Measurements from ENCODE around the gene PIANP.

The PIANP gene

DNA sequence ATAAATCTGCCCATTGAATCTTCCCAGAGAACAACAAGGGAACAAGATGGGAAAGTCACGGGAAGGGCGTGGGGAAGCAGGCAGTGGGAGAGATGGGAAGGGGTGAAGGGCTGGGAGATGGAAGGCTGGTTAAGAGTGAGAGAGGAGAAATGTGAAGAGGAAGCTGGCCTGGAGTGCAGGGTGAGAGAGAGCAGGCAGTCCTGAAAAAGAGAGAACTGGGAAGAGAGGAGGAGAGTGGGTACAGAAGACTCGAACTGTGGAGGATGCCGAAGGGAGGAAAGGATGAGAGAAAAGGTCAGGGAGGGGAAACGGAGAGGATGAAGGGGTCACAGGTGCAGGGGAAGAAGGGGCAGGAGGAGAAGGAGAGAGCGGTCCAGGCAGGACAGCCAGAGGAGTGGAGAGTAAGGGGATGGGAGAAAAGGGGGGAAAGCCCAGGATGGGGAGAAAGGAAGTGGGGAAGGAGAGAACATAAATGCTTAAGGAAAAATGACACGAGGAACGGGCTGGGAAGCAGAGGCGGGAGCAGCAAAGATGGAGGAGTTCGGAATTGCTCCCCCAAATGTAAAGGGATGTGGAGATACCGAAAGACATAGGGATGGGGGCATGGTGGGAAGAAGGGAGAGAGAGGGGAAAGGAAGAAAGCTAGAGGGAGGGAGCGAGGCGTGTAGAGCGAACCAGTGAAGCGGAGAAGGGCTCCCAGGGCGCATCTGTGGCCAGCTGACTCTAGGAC, 1.2 kb downstream of the PIANP start:
- peaks cover 59% of the 10 kb centered on the region for H3K27me3 Mint-ChIP-seq
- peaks cover 4% of the 10 kb centered on the region for H3K36me3 Mint-ChIP-seq (ENCODE audit: insufficient read depth)
- peak overlapping the region; percentile 59 for H3K4me3 Mint-ChIP-seq
- H3K27ac Mint-ChIP-seq (ENCODE audit: low read depth): no peak overlapping the region
- peaks cover 8% of the 10 kb centered on the region for H3K4me1 Mint-ChIP-seq
- no peaks in the 10 kb centered on the region for H3K9me3 Mint-ChIP-seq
- no peak for ATAC-seq (replicated peaks; ENCODE audit: extremely low read depth, poor library complexity, severe bottlenecking)
- no peak for DNase-seq (ENCODE audit: low spot score in 2 of 2)

DNA sequence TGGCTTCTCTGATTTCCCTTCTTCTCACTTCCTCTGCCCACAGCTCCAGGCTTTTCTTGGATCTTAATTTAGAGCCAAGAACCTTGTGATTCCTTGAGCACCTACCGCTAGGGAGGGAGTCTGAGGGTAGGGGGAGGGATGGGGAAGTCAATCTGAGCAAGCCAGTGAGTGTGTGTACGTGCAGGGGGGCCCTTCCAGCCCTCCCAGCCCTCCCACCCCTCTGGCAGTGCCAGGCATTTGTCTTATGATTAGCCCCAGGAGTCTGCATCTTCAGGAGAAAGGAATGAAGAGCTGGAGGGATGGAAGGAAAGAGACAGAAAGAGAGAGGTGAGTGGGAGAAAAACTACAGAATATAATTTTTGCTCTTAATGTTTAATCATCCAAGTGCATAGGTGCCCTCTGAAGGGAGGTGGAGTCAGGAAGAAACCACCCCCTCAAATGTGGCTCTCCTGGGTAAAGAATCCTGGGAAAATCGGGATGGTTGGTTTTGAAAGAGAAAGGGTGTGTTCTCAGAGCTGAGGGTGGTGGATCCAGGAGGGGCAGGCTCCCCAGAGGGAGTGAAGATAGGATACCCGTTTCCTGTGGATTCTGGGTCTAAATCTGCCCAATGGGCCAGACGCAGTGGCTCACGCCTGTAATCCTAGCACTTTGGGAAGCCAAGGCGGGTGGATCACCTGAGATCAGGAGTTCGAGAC, 2.1 kb downstream of the PIANP start:
- peaks cover 8% of the 10 kb centered on the region for H3K4me1 Mint-ChIP-seq
- ATAC-seq (replicated peaks; ENCODE audit: extremely low read depth, poor library complexity, severe bottlenecking): no peak
- H3K27ac Mint-ChIP-seq (ENCODE audit: low read depth): no peak overlapping the region
- H3K27me3 Mint-ChIP-seq: peaks cover 50% of the 10 kb centered on the region
- H3K36me3 Mint-ChIP-seq (ENCODE audit: insufficient read depth): peaks cover 4% of the 10 kb centered on the region
- no peak overlapping the region for H3K4me3 Mint-ChIP-seq
- no peaks in the 10 kb centered on the region for H3K9me3 Mint-ChIP-seq
- no peak for DNase-seq (ENCODE audit: low spot score in 2 of 2)

DNA sequence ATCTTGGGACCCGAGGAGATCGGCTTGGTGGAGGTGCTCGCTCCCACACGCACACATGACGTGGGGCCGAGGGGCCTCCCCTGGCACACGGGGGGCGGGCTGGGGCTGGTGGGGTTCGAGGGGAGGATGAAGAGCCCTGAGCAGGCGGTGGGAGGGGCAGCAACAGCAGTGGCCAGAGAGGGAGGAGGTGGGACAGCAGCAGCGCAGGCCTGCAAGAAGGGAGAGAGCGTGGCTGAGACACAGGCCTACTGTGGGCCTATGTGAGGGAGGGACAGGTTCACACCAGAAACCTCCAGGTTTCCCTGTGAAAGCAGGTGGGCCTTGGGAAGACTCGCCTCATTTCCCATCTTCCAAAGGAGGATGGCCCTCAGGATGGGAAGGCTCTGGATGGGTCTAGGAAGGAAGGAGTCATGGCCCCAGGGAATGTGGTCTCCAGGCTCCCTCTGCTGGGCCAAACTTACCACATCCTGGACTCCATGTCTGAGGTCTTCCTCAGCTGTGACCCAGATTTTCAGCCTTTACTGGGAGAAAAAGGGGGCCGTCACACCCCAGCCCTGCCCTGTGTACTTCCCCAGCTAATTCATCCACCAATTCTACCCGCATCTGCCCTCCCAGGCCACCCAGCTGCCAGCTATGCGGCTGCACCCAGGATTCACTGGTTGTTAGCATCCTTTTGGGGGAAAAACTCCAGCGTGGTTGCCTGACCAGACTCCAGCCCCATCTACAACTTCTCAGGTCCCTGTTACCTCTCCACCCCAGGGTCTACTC, 2.8 kb downstream of the PIANP start:
- Mint-ChIP-seq H3K9me3 (no peaks in the 10 kb centered on the region), H3K27me3 (peaks cover 42% of the 10 kb centered on the region), H3K4me1 (peaks cover 9% of the 10 kb centered on the region), H3K4me3 (no peak overlapping the region), H3K36me3 (ENCODE audit: insufficient read depth) (peaks cover 2% of the 10 kb centered on the region), H3K27ac (ENCODE audit: low read depth) (no peak overlapping the region)
- ATAC-seq (replicated peaks; ENCODE audit: extremely low read depth, poor library complexity, severe bottlenecking) (peak; percentile 22), DNase-seq (ENCODE audit: low spot score in 2 of 2) (no peak)

DNA sequence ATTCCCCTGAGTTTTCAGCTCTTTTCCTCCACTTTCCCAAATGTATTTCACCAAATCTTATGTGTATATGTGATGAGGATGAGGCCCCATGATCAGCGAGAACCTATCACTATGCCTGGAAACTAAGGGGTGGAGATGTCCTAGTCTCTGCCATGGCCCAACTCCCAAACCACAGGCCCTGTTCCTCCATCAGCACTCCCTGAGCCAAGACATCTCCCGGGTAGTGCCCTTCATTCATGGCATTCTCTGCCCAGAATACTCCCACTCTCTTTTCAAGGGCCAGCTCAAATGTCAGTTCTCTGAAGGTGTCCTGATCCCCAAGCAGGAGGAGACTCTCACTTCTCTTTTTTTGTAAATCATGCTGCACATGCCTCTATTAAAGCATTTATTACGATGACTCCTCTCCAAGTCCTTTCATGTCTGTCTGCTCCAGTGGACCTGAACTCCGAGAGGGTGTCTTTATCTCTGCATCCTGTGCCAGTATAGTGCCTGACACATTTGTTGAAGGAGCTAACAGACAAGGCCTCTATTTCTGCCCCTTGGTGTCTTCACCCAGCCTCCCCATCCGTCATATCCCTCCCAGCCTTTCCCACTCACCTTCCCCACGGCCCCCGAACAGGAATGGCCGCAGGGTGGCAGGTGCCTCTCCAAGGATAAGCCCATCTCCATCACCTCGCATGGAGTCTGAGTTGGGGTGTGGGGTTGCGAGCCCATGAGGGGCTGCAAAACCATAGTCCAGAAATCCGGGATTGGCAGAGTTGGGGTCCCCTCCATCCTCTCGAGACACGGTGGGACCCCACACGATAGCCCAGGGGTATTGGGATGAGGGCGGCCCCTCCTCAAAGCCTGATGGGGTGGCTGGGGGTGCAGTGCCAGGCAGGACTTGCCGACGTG, 3.7 kb downstream of the PIANP start:
- ATAC-seq (replicated peaks; ENCODE audit: extremely low read depth, poor library complexity, severe bottlenecking): no peak
- Mint-ChIP-seq H3K4me3 (no peak overlapping the region), H3K36me3 (ENCODE audit: insufficient read depth) (peaks cover 4% of the 10 kb centered on the region), H3K9me3 (no peaks in the 10 kb centered on the region), H3K27ac (ENCODE audit: low read depth) (no peak overlapping the region), H3K4me1 (peaks cover 13% of the 10 kb centered on the region), H3K27me3 (peaks cover 34% of the 10 kb centered on the region)
- no peak for DNase-seq (ENCODE audit: low spot score in 2 of 2)

DNA sequence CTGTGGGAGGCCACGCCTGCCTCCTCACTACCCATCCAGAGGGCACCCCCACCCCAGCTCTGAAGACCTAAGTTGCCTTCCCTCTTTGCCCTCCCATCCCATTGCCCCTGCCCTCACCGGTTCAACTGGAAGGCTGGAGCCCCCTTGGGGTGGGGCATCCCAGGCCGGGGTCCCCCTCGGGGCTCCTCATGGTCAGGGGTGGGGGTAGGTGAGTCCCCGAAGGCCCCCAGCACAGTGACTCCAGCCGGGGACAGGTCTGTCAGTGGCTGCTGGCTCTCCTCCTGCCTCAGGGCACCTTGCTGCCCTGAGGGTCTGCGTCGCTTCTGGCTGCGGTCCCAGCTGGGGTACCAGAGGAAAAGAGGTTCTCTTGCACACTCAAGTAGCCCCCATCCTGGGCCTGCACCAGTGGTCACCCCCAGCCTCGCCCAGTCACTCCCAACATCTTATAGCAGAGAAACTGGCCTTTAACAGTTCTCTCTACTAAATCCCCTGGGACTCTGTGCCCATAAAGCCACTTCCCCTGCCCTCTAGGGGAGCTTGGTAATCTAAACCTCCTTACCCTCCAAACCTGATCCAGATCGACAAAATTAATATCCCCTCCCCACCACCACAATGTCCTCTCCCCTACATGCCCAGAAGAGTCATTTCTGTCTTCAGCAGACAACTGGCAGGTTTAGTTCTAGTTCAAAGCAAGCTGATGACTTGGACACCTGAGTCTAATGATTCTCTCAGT, 5.1 kb downstream of the PIANP start:
- Mint-ChIP-seq H3K27ac (ENCODE audit: low read depth) (no peak overlapping the region), H3K27me3 (peaks cover 21% of the 10 kb centered on the region), H3K9me3 (no peaks in the 10 kb centered on the region), H3K36me3 (ENCODE audit: insufficient read depth) (peaks cover 4% of the 10 kb centered on the region), H3K4me3 (no peak overlapping the region), H3K4me1 (peaks cover 13% of the 10 kb centered on the region)
- DNase-seq (ENCODE audit: low spot score in 2 of 2) (no peak), ATAC-seq (replicated peaks; ENCODE audit: extremely low read depth, poor library complexity, severe bottlenecking) (no peak)

DNA sequence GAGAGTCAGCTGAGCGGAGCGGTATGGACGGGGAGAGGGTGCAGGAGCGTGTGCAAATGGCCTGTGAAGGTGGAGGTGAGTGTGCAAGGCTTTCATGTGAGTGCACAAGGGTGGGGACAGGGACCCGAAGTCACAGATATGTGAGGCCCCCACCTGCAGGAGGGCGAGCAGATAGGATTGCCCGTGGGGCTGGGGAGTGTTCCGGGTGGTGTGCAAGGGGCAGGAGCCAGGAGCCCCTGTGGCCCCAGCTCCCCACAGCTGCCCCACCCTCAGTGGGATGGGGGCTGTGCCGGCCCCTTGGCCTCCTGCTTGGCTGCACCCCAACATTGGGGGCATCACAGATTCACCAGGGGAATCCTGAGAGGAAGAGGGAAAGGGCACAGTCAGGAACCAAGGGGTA, 5.9 kb downstream of the PIANP start:
- Mint-ChIP-seq H3K9me3 (no peaks in the 10 kb centered on the region), H3K4me3 (no peak overlapping the region), H3K27me3 (peaks cover 18% of the 10 kb centered on the region), H3K27ac (ENCODE audit: low read depth) (no peak overlapping the region), H3K36me3 (ENCODE audit: insufficient read depth) (peaks cover 6% of the 10 kb centered on the region), H3K4me1 (peaks cover 18% of the 10 kb centered on the region)
- no peak for ATAC-seq (replicated peaks; ENCODE audit: extremely low read depth, poor library complexity, severe bottlenecking)
- DNase-seq (ENCODE audit: low spot score in 2 of 2): no peak

DNA sequence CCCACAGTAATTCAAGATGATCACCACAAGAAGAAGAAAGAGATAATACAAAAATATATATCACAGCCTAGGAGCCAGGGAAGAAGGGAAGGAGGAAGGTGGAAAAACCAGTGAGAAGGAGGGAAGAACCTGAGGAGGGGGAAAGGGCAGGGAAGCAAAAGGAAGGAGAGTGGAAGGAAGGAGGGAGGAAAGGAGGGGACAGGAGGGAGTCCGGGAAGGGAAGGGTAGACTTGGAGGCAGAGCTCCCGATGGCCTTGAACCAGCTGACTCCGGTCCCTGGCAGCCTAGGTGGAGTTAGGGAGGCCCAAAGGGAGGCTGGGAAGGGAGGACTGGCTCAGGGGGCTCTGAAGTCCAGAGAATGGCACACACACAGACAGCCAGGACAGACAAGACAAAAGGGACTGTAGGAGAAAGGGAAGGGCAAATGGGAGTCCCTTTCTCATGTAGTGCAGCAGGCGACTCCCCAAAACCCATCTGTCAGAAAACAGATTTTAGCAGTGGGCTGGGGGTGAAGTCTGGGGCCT, 6.7 kb downstream of the PIANP start:
- H3K36me3 Mint-ChIP-seq (ENCODE audit: insufficient read depth): peaks cover 11% of the 10 kb centered on the region
- H3K4me1 Mint-ChIP-seq: peaks cover 13% of the 10 kb centered on the region
- H3K27me3 Mint-ChIP-seq: peaks cover 10% of the 10 kb centered on the region
- ATAC-seq (replicated peaks; ENCODE audit: extremely low read depth, poor library complexity, severe bottlenecking) (no peak), DNase-seq (ENCODE audit: low spot score in 2 of 2) (no peak)
- H3K27ac Mint-ChIP-seq (ENCODE audit: low read depth): no peak overlapping the region
- H3K9me3 Mint-ChIP-seq: no peaks in the 10 kb centered on the region
- H3K4me3 Mint-ChIP-seq: no peak overlapping the region

DNA sequence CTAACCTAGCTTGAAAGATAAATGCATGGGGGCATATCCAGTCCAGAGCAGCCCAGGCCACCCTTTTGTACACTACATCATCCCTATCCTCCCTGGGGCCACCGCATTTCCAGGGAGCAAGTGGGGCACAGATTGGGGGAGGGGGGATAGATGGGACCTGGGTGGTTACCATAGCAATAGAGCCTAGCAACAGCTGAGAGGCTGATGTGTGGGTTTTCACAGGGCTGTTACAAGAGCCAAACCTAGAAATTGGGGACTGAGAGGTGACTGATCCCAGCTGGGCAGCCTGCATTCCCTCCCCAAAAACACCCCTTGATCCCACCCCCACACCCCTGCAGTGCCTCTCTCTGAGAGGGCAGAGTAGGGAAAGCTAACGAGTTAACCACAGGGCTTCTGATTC, 7.7 kb downstream of the PIANP start:
- Mint-ChIP-seq H3K4me1 (peaks cover 23% of the 10 kb centered on the region), H3K9me3 (no peaks in the 10 kb centered on the region), H3K36me3 (ENCODE audit: insufficient read depth) (peaks cover 12% of the 10 kb centered on the region), H3K4me3 (no peak overlapping the region), H3K27ac (ENCODE audit: low read depth) (no peak overlapping the region), H3K27me3 (no peaks in the 10 kb centered on the region)
- no peak for DNase-seq (ENCODE audit: low spot score in 2 of 2)
- ATAC-seq (replicated peaks; ENCODE audit: extremely low read depth, poor library complexity, severe bottlenecking): no peak

DNA sequence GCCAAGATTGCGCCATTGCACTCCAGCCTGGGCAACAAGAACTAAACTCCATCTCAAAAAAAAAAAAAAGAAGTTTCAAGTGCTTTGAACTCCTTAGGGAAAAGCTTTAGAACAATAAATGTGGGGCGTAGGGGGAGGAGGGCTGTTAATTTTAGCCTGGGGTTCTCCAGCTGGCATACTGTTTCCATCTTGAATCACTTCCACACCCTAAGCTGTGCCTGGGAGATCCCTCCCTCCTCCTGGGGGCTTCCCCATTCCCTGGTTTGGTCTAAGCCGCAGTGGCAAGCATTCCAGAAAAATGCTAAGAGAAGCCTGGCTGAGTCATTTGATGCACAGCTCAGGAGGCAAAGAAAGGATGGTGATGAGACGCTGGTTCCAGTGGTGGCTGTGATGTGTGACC, 9.1 kb downstream of the PIANP start:
- peaks cover 15% of the 10 kb centered on the region for H3K36me3 Mint-ChIP-seq (ENCODE audit: insufficient read depth)
- no peak overlapping the region for H3K4me3 Mint-ChIP-seq
- peaks cover 37% of the 10 kb centered on the region for H3K4me1 Mint-ChIP-seq
- H3K27me3 Mint-ChIP-seq: no peaks in the 10 kb centered on the region
- DNase-seq (ENCODE audit: low spot score in 2 of 2) (no peak), ATAC-seq (replicated peaks; ENCODE audit: extremely low read depth, poor library complexity, severe bottlenecking) (no peak)
- no peak overlapping the region for H3K27ac Mint-ChIP-seq (ENCODE audit: low read depth)
- no peaks in the 10 kb centered on the region for H3K9me3 Mint-ChIP-seq

DNA sequence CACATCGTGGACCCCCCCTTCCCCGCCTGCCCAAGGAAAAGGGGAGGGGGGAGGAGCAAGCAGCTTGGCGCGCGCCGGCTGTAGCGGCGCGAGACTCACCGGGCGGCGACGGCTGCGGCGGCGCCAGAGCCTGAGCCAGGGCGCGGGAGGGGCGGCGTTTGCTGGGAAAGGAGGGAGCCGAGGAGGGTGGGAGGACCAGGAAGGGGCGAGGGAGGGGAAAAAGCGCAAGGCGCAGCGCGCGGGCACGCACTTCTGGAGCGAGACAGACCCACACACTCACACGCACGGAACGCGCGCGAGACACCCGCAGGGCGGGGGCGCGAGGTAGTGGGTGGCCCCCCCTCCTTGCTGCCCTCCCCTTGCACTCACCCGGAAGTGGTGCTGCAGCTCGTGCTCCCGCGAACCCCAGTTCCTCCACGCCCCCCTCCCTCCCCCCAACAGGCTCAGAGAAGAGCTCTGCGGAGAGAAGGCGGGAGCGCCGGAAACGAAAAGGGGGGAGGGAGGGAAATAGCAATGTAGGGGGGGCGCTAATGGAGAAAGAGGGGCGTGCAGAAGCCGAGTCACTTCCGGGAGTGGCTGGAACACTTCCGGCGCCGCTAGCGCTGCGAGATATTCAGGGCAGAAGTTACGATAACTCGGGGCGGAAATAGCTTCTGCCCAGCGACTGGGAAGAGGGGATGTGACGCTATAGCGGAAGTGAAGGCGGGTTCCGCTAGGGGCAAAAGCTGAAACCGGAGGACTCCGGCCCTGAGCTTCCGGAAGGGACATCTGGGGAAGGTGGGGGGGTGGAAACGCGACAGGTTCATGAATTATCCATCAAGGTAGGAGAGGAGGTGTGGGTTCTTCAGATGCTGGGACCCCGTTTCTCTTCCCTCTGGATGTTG, 11.4 kb downstream of the PIANP start, which contains the start of gene ZNF384:
Gene ZNF384, minus strand, starts transcription at position 377 of the 884 bp plus-strand sequence. CDS start 9,855 bp downstream, outside the sequence.
- Mint-ChIP-seq H3K36me3 (ENCODE audit: insufficient read depth) (peaks cover 28% of the 10 kb centered on the region), H3K4me1 (peaks cover 52% of the 10 kb centered on the region), H3K4me3 (peak within 1 kb of the TSS; percentile 88)

More for the DNA sequence above, 11.4 kb downstream of the PIANP start, which contains the start of gene ZNF384:
- DNase-seq (ENCODE audit: low spot score in 2 of 2): peak; percentile 84 to 93
- peak; percentile 83 for ATAC-seq (replicated peaks; ENCODE audit: extremely low read depth, poor library complexity, severe bottlenecking)
- no peaks in the 10 kb centered on the region for H3K9me3 Mint-ChIP-seq
- H3K27me3 Mint-ChIP-seq: no peaks in the 10 kb centered on the region
- H3K27ac Mint-ChIP-seq (ENCODE audit: low read depth): peak within 1 kb of the TSS; percentile 88

All from central memory CD8-positive, alpha-beta T cell (primary cell).